G401.6 (cell line): ENCODE measurements around the gene NAPA.

ENCODE experiments used
- FAIRE-seq: peaks from 2 replicates; lab custom pipeline; 2012; peaks lifted over from hg19 to GRCh38; lab: Jason Lieb, UNC

The NAPA gene

DNA sequence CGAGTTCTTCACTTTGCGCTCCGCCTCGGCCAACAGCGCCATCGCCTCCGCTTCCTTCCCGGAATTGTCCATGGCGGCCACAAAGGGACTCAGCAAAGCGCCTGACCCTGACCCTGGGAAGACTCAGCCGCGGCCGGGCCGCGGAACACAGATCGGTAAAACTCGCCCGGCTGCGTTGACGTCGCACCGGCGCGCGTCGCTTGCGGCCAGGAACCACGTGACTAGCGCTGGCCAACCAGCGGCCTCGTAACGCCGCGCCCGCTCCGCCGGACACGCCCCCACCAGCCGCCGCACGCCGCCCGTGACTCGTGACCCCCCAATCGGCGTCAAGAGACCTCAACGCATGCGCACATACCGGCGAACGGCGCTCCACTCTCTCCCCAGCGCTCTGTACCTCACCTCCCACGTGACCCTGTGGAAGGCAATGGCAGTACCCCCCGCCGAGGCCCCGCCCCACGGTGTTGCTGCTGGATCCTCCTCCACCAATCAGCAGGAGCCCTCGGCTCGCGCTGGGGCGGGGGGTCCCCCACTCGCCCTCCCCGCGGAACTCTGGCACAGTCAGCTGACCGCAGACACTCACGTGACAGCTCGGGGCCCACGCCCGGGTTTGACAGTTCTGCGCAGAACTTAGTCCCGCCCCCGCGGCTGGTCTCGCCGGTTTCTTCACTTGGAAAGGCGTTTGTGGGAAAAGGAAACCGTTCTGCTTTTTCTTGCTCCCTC, at the start of gene NAPA:
Gene NAPA (minus strand): TSS at position 195 of the 720 bp plus-strand sequence. CDS start 123 bp downstream, at position 72.
- FAIRE-seq: peak; percentile 99

DNA sequence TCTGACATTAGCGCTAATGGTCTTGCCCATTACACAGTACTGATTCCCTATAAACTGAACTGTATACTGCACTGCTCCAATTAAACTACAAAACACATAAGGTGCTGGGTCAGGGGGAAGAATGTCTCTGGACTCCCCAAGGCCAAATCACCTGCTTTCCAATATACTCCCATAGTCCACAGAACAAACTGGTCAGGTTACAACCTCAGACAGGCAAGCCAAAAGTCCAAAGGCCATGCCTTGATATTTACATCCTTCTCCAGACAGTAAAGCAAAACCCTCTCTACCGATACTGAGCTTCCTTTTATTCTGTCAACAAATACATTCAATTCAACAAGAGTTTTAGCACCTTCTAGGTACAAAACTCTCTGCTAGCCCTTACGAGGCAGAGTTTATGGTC, 49.2 kb upstream of the NAPA start:
- FAIRE-seq: no peak

DNA sequence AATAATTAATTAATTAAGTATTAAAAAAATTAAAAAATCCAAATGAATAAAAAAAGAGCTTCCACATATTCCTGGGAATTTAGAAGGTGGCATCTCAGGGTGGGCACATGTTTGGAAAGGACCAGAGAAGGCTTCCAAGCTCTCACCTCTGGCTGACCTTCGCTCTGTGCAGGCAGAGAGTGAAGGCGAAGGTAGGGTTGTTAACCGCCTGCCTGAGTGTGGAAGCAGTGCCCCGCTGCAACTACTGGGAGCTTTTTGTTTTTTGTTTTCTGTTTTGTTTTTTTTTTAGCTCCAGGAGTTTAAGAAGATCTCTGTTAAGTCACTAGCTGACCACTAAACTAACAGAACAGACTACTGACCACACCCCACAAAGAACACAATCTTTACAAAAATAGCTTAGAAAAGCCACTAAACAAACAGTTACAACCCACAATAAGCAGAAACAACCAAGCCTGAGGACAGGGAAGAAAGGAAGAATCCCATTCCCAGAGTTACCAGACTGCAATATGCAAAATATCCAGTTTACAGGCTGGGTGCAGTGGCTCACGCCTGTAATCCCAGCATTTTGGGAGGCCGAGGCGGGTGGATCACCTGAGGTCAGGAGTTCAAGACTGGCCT, 46.7 kb upstream of the NAPA start:
- no peak for FAIRE-seq

DNA sequence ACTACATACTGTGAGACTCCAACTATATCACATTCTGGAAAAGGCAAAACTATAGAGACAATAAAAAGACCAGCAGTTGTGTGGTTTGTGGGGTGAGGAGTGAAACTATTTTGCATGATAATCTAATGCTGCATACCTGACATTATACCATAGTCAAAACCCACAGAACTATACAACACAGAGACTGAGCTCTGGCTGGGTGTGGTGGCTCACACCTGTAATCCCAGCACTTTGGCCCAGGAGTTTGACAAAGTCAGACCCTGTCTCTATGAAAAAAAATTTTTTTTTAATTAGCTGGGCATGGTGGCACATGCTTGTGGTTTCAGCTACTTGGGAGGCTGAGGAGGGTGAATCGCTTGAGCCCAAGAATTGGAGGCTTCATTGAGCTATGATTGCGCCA, 46.1 kb upstream of the NAPA start:
- FAIRE-seq: no peak

DNA sequence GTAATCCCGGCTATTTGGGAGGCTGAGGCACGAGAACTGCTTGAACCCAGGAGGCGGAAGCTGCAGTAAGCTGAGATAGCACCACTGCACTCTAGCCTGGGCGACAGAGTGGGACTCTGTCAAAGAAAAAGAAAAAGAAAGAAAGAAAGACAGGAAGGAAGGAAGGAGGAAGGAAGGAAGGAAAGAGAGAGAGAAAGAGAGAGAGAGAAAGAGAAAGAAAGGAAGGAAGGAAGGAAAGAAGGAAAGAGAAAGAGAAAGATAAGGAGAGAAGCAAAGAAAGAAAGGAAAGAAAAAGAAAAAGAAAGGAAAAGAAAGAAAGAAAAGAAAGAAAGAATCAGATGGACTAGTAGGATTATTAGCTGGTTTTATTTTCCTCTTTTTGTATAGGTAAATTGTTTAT, 35.3 kb upstream of the NAPA start:
- FAIRE-seq: no peak

DNA sequence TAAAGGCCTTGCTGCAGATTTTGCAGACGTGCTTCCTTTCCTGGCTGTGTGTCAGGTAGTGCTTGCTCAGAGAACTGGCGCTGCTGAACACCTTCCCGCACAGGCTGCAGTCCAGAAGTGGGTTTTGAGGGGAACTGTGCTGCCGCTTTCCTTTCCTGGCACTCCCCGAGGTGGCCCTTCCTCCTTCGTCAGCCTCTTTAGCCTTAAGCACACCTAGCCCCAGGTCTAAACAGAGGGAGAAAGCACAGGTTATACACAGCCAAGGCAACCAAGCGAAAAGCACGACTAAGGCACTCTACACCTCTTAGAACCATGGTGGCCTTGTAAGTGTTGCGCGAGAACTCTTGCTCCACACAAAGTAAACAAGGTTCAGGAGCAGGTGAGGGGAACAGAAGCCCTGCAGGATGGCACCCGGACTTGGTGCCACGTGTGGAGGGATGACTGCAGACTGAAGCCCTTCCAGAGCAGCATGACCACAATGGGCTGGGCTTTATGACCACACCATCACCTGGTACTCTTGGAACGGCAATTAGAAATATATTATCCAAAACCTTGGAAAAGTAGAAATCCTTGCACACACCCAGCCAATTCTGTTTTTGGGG, 34.5 kb upstream of the NAPA start:
- FAIRE-seq: no peak

DNA sequence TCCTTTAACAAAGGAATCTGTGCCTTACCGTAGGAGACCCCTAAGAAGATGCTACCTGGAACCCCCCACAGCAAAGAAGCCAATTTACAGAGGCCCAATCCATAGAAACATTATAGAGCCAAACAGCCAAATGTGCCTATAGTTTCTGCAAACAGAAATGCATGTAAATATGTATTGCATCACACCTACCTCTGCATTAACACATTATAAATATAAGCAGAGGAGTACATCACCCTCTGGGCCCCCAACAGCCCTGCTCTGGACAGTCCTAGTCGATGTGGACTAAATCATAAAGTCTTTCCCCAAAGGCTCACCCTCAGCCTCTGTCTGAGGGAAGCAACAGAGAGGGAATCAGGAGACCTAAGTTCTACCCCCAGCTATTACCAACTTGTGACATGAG, 32.3 kb upstream of the NAPA start:
- no peak for FAIRE-seq

DNA sequence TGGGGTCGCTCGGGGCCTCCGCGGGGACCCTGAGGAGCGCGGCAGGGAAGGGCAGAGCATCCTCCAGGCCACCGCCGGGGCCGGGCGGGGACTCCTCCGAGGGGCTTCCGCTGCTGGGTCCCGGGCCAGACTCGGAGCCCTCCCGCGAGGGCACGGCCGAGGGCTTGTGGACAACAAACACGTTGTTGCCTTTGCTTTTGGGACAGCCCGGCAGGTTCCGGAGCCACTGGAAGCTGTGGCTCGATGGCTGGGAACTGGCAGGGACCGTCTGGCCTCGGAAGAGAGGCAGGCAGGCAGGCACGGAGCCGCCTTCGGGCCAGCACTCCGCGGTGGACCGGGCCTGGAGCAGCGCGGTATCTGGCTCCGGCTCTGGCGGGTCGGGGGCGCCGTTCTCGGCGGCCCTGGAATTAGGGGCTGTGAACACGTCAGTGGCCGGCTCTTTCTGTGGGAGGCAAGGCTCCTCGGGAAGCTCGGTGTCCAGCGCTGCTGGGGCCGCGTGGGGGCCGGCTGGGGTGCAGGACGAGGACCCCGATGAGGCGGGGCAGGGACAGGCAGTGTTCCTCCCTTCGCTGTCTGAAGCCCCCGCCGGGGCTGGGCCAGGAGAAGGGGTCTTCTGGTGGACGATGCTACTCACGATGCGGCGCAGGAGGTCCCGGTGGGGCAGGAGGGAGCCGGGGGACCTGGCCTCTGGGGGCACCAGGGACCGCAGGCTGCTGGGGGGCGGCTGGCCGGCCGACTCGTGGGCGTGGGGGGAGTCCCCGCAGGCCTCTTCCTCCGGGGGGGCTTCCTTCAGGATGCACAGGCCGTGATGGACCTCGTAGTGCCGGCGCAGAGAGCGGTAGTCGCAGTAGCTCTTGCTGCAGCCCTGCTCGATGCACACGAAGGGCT, 30.4 kb upstream of the NAPA start:
- no peak for FAIRE-seq

DNA sequence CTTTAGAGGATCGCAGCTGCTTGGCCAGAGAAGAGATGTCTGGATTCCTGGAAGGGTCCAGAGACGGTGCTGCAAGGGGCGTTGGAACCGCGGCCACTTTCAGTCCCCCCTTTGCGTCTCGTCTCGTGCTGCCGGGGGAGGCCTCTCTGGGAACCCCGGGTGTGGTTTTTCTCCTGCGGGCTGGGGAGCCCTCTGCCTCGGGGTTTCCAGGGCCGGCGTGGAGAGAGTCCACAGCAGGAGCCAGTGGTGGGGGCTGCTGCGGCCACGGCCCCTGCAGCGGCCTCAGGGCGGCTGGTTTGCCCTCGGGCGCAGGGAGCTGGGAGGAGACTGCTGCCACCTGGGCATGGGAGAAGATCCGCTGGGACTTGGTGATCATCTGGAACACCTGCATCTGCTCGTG, 29.6 kb upstream of the NAPA start:
- no peak for FAIRE-seq

DNA sequence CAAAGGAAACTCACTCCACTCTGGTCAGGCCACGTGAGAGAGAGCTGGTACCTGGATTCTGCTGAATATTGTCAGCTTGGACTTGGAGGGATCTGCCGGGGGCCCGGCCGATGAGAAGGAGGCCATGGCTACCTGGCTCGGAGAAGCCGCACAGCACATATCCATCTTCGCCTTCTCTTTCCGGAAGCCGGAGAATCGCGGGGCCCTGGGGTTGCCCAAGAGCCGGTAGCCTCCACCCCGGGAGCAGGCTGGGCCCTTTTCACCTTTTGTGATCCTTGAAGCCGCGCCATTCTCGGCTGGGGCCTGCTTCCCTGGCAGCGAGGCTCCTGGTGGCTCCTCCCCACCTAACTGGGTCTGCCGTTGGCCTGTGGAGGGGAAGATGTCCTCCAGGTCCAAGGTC, 29.2 kb upstream of the NAPA start:
- FAIRE-seq: no peak

DNA sequence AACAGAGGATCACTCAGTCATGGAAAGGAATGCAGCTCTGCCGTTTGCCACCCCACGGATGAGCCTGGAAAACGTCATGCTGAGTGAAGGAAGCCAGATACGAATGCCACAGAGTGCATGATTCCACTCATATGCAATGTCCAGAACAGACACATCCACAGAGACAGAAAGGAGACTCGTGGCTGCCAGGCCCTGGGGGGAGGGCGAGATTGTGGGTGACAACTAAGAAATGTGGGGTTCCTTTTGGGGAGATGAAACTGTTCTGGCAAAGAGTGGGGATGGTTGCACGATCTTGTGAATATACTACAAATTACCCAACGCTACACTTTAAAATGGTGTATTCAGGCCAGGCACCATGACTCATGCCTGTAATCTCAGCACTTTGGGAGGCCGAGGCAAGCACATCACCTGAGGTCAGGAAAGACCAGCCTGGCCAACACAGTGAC, 27.2 kb upstream of the NAPA start:
- FAIRE-seq: no peak

DNA sequence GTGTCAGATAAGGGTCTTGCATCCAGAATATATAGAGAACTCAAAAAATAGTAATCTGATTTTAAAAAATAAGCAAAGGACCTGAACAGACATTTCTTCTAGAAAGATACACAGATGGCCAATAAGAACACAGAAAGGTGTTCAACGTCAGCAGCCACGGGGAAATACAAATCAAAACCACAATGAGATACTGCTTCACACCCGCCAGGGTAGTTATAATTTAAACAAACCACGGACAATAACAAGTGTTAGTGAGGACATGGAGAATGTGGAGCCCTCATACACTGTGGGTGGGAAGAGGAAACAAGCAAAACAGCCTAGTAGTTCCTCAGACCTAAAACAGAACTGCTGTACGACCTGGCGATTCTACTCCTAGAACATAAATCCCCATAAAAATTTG, 26.7 kb upstream of the NAPA start:
- FAIRE-seq: no peak

DNA sequence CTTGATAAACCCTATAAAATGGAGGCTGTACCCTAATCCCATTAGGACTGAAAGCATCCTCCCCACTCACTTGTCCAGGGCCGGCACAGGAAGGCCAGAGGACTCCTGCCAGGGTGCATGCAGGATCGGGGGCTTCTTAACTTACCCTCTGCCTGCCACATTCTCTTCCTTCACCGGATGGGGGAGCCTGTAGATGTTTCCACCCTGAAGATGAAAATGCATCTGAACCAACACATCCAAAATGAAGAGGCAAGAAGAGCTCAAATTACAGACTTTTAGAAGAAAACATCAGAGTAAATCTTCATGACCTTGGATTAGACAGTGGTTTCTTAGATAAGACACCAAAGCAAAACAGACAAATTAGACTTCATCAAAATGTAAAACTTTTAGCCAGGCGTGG, 25.9 kb upstream of the NAPA start:
- FAIRE-seq: no peak

DNA sequence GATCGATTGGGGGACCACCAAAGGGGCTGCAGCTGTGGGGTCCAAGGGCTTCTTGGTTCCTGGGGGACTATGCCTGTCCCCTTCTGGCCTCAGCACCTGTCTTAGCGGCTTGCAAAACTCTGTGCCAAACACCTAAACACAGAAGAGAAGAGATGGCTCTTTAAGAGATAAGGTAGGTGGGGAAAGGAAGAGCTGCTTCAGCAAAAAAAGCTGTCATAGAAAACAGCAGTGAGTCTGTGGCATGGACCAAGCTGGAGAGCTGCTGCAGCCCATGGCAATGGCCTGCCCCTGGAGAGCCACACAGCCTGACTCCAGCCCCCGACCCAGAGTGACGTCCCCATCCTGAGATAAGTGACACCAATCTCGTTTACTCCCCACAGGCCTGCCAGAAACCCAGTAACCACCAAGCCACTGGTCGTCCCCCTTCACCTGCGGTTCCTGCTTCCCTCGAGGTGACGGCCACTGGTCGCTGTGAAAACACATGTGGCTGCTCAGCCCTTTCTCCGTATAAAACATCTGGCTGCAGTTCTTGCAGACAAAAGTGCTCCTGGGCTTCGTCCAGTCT, 25.0 kb upstream of the NAPA start:
- no peak for FAIRE-seq

DNA sequence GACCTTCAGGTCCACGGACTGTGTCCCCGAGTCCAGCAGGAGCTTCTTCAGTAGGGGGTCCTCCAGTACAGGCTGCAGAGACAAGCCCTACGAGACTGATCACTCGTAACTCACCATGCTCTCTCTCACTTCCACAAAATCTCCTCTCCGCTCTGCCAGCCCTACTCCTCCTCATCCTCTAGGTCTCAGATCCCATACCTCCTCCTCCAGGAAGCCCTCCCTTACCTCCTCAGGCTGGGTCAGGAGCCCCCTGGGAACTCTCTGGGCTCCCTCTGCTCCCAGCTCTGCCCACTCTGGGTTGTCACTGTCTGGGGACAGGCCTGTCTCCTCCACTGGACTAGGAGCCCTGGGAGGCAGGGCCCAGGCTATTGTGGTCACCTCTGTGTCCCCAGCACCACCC, 23.9 kb upstream of the NAPA start:
- no peak for FAIRE-seq

DNA sequence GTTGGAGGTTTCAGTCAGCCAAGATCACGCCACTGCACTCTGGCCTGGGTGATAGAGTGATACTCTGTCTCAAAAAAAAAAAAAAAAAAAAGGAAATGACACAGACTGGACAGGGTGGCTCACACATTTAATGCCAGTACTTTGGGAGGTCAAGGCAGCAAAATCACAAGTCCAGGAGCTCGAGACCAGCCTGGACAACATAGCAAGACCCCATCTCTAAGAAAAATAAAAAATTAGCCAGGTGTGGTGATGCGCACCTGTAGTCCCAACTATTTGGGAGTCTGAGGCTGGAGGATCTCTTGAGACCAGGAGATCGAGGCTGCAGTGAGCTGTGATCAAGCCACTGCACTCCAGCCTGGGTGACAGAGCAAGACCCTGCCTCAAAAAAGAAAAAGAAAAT, 22.6 kb upstream of the NAPA start:
- no peak for FAIRE-seq

DNA sequence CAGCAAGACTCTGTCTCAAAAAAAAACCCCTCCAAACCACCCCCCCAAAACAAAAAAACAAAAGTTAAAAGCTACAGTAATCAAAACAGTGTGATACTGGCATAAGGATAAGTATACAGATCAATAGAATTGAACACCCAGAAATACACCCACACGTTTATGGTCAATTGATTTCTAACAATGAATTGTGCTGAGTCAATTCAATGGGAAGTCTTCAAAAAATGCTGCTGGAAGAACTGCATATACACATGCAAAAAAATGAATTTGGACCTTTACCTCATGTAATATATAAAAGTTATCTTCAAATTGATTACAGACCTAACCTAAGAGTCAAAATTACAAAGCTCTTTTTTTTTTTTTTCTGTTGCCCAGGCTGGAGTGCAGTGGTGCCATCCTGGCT, 19.8 kb upstream of the NAPA start:
- no peak for FAIRE-seq

DNA sequence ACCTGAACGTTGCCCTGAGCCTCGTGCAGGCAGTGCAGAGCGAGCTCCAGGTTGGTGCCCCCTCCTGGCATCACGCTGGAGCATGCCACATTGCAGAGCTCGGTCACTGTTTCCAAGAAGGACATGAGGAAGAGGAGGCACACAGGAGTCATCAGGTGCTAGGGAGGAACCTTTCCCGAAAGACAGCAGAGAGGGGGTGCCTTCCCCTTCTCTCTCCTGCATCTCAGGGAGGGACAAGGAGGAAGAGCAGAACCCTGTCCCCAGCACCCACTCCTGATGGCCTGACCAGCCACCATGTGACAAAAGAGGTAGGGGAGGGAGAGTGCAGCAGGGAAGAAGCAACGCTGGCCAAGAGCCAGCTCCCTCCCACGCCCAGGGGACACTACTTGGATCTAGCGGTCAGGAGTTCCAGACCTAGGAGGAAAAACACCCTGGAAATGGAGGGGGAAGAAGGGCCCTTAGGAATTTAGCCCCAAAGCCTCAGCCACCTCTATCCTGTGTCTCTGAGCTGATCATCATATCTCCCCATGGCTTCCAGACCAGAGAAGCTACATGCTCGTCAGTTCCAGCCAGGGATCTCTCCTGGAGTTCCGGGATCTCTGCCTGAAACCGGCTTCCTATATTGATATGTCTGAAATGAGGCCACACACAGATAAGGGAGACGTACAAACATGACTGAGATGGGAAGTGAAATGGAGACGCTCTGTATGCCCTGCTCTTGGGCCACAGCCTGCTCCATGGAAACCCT, 17.0 kb upstream of the NAPA start:
- no peak for FAIRE-seq

DNA sequence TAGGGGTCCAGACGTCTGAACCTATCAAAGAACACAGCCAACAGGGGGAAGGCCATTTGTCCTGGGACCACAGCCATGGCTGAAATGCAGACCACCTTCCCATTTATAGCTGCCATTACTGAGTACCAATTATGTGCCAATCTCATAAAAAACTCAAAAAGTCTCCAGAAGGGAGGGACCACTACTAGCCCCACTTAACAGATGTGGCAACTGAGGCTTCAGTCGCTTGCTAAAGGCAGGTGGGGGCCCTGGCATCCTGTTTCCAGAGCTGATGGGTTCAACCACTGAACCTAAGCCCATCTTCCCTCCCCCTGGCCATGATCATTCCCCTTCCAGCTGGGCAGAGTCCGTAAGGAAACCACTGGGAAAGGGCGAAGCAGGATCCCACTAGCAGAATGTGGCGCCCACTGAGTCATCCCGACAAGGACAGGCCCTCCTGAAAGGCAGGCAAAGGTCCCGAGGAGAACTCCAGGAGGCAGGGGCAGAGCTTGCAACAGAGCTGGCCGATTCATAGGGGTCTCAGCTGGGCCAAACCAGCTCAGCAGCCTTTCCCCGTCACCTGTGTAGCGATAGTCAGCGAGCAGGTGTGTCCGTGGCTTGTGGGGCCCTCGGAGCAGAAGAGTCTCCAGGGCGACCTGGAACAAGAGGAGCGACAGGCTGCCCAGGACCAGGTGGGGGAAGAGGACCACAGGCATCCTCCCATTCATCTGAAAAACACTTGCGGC, 14.3 kb upstream of the NAPA start:
- FAIRE-seq: no peak

DNA sequence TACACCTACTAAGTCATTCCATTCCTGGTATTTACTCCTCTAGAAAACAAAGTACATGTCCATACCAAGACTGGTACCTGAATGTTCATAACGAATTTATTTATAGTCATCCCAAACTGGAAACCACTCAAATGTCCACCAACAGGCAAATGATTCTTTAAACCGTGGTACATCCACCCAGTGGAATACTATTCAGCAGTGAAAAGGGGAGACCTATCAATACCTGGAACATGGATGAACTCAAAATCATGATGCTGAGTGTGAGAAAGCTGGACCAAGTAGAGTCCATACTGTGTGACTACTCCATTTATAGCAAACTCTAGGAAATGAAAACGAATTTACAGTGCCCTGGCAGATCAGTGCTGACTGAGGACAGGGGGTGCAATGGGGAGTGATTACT, 11.9 kb upstream of the NAPA start:
- no peak for FAIRE-seq

DNA sequence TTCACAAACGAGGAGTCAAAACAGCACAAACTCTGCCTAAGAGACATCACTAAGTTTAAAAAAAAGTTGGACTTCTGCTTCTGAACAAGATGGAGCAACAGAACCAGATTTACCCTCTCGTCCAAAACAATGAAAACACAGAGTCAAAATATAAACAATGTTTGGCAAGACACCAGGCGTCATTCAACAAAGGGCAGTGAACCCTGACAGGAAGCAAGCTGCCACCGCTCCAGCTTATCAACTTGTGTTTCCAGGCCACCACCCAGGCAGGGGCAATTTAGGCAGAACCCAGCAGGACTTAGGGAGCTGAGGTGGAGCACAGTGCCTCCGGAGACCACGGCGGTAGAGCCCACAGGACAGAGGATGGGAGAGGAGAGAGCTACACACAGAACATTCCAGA, 8.6 kb upstream of the NAPA start:
- FAIRE-seq: no peak
